Endothelial cell of umbilical vein (primary cell): ENCODE data around the gene MEAK7.

Experiments used
- CTCF ChIP-seq, 2 donors: IDR thresholded peaks; 1 replicate in 1 of 2; 2 replicates in 1 of 2; pipeline ENCODE4 v1.5.1; 2011; ENCODE audit warnings: low read length in 2 of 2, mild to moderate bottlenecking in 2 of 2, moderate library complexity in 2 of 2, control low read depth in 1 of 2, inconsistent platforms in 1 of 2, low read depth in 1 of 2; ENCODE audit not compliant: insufficient read depth in 1 of 2; ENCODE audit errors: extremely low read depth in 1 of 2
- EZH2 ChIP-seq: IDR thresholded peaks from 2 replicates; pipeline ENCODE4 v1.6.1; 2012; ENCODE audit warnings: borderline replicate concordance, low read depth, mild to moderate bottlenecking, moderate library complexity, low read length, inconsistent platforms; ENCODE audit not compliant: severe bottlenecking
- GATA2 ChIP-seq: IDR thresholded peaks from 2 replicates; pipeline ENCODE4 v1.7.0; 2011; ENCODE audit warnings: low read depth, mild to moderate bottlenecking, moderate library complexity, mixed read lengths, low read length; ENCODE audit not compliant: insufficient read length, insufficient read depth
- JUN ChIP-seq: IDR thresholded peaks from 2 replicates; pipeline ENCODE4 v1.6.1; 2011; ENCODE audit warnings: borderline replicate concordance, low read depth; ENCODE audit not compliant: insufficient read length, insufficient read depth
- MAX ChIP-seq: IDR thresholded peaks from 2 replicates; pipeline ENCODE4 v1.6.1; 2011; ENCODE audit not compliant: insufficient read depth, insufficient read length
- MYC ChIP-seq: IDR thresholded peaks from one replicate; pipeline ENCODE4 v1.6.1; 2011; ENCODE audit warnings: mild to moderate bottlenecking, low read depth, low read length
- POLR2A ChIP-seq: IDR thresholded peaks from 2 replicates; pipeline ENCODE4 v1.6.1; 2012; ENCODE audit warnings: low read depth, mild to moderate bottlenecking, control low read depth, low read length

- TF ChIP-seq JUN (no peak), MYC (no peak), POLR2A (no peak), CTCF (IDR thresholded peaks at IDR 0.05; ENCODE audit: extremely low read depth in 1 of 2, insufficient read depth in 1 of 2, low read depth in 1 of 2, low read length in 2 of 2) (no peak), MAX (no peak), GATA2 (no peak), EZH2 (no peak)
Observed at GRCh38 chr16:84498223-84498610, 6.2 kb downstream of the MEAK7 start.
